ENCODE data around the gene ATP8B4.
"Not testable (repeated sequence)": the region's sequence is repeated elsewhere in the genome, so short reads cannot be mapped to it uniquely, and the experiment has no call there.

ATP8B4 gene, protein sequence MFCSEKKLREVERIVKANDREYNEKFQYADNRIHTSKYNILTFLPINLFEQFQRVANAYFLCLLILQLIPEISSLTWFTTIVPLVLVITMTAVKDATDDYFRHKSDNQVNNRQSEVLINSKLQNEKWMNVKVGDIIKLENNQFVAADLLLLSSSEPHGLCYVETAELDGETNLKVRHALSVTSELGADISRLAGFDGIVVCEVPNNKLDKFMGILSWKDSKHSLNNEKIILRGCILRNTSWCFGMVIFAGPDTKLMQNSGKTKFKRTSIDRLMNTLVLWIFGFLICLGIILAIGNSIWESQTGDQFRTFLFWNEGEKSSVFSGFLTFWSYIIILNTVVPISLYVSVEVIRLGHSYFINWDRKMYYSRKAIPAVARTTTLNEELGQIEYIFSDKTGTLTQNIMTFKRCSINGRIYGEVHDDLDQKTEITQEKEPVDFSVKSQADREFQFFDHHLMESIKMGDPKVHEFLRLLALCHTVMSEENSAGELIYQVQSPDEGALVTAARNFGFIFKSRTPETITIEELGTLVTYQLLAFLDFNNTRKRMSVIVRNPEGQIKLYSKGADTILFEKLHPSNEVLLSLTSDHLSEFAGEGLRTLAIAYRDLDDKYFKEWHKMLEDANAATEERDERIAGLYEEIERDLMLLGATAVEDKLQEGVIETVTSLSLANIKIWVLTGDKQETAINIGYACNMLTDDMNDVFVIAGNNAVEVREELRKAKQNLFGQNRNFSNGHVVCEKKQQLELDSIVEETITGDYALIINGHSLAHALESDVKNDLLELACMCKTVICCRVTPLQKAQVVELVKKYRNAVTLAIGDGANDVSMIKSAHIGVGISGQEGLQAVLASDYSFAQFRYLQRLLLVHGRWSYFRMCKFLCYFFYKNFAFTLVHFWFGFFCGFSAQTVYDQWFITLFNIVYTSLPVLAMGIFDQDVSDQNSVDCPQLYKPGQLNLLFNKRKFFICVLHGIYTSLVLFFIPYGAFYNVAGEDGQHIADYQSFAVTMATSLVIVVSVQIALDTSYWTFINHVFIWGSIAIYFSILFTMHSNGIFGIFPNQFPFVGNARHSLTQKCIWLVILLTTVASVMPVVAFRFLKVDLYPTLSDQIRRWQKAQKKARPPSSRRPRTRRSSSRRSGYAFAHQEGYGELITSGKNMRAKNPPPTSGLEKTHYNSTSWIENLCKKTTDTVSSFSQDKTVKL

DNA sequence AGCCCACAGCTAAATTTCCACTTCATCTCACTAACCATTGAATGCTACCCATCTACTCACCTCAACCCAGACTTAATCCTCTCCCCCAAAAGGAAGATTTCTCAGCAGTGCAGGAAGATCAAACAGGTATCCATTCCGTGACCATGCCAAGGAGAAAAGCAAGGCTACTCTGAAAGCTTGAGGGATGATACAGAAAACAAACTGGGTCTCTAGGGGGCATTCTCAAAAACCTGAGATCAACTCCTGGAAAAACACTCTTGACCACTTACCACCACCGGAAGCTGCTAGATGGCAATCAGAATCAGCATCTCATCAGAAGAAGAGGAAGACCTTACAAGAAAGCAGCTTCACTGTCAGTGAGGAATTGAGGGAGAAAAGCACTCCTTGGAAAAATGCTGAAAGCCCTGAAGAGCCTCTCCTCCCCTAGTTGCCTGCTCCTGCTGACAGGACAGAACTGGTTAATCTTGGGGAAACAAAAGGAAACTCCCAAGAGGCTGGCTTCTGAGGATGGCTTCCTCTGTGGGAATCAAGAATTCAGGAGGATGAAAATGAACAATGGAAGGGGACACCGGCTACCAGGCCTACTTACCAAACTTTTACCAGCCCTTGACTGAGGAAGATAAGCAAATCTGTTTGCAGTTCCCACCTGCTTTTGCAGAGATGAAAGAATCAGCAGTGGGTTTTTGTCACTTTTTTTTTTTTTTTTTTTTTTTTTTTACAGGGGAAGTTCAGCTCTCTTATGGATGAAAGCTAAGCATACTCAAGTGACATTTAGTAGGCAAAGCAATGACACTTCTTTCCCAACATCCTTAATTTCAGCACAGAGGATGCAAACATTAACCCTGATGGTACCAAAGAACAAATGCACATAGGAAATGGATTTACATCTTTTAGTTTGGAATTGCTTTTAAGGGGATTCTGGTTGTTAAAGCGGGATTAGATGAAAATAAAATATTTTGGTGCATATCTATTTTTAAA, at the start of gene ATP8B4:
TSS of gene ATP8B4 (minus strand) at position 171 of the 978 bp plus-strand sequence. CDS start 12,267 bp downstream, outside the sequence.
- DNase-seq (ENCODE audit: low read depth), result no peak

DNA sequence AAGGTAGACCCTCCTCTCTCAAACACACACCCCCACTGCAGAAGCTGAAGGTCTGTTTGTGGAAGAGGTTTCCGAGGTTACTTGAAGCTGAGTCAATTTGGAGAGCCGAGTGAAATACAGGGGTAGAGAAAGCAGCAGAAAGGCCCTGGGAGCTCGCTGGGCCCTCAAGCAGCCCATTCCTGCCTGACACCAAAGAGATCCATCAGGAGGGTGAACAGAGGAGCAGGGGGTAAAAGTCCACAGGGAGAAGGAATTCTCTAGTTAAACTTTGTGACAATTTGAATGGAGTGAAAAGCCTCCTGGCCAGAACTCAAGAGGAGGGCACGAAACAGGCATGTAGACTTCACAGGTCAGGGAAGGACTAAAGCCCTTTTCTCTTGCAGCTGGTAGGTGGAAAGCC, 49.3 kb upstream of the ATP8B4 start:
- no peak for DNase-seq (ENCODE audit: low read depth)

DNA sequence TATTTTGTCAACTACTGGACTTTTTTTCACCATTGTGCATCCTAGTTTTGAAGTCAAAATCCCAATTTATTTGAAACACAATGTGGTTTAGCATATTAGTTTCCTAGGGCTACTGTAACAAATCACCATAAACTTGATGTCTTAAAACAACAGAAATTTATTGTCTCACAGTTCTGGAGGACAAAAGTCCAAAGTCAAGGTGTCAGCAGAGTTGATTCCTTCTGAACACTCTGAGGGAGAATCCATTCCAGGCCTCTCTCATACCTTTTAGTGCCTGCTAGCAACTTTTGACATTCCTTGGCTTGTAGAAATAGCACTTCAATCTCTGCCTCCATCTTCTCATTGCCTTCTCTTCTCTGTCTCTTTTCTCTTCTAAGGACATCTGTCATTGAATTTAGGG, 48.1 kb upstream of the ATP8B4 start:
- DNase-seq (ENCODE audit: low read depth), result no peak

DNA sequence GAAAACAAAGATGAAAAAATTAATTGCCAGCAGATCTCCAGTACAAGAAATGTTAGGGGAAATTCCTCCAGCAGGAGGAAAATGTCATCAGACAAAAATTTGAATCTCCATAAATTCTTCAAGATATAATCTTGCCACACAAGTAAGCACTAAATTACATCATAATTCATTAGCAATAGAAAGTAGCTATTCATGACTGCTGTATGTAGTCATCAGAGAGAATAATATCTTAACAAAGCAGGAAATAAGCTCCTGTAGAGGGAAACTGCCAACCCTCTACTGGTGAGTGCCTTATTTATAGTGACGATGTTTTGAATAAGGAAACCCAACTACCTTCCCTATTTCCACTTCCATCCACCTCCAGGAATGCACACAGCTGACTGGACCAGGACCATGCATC, 47.2 kb upstream of the ATP8B4 start:
- DNase-seq (ENCODE audit: low read depth), result no peak

DNA sequence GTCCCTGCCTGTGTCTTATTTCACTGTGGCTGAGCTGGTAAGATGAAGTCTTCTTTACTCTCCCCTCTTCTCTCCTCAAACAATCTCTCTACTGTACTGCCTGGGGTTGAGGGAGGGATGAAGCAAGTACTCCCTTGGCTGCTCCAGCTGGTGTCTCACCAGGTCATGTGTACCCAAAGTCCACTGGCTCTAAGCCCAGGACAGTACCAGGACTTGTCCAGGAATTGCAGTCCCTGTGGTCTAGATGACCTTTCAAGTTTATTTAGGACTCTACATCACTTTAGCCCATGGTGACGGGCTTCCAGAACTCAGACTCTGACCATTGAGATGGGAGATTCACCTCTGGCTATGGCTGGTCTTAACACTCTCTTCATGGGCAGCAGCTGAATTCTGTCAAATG, 45.4 kb upstream of the ATP8B4 start:
- DNase-seq (ENCODE audit: low read depth), result no peak

DNA sequence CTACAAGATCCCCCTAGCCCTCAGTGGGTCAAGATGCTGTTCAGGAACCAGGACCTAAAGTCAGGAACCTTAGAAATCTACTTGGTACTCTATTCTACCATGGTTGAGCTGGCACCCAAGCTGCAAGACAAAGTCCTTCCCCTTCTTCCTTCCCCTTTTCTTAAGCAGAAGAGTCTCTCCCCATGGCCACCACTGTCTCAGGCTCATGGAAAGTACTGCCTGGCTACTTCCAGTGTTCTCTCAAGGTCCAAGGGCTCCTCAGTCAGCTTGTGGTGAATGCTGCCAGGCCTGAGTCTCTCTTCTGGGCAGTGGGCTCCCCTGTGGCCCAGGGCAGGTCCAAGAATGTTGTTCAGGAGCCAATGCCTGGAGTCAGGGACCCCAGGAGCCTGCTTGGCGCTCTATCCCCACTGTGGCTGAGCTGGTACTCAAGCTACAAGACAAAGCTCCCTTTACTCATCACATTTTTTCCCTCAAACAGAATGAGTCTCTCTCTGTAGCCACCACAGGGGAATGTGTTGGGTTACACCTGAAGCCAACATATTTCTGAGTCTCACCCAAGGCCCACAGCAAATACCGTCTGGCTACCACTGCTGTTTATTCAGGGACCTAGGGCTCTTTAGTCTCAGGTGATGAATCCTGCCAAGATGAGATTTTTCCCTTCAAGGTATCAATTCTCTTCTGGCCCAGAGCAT, 44.8 kb upstream of the ATP8B4 start:
- no peak for DNase-seq (ENCODE audit: low read depth)

DNA sequence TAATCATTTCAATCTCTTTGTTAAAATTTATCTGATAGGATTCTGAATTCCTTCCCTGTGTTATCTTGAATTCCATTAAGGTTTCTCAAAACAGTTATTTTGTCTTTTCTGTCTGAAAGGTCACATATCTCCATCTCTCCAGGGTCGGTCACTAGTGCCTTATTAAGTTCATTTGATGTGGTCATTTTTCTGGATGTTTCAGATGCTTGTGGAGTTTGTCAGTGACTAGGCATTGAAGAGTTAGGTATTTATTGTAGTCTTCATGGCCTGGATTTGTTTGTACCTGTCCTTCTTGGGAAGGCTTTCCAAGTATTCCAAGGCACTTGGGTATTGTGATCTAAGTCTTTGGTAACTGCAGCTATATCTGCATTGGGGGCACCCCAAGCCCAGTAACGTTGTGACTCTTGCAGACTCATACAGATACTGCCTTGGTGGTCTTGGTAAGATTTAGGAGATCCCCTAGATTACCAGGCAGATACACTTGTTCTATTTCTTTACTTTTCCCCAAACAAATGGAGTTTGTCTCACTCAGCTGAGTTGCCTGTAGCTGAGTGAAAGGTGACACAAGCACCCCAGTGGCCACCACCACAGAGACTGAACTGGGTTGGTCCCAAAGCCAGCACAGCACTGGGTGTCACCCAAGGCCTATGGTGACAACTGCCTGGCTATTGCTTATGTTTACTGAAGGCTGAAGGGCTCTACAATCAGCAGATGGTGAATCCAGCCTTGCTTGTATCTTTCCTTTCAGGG, 44.1 kb upstream of the ATP8B4 start:
- no peak for DNase-seq (ENCODE audit: low read depth)

DNA sequence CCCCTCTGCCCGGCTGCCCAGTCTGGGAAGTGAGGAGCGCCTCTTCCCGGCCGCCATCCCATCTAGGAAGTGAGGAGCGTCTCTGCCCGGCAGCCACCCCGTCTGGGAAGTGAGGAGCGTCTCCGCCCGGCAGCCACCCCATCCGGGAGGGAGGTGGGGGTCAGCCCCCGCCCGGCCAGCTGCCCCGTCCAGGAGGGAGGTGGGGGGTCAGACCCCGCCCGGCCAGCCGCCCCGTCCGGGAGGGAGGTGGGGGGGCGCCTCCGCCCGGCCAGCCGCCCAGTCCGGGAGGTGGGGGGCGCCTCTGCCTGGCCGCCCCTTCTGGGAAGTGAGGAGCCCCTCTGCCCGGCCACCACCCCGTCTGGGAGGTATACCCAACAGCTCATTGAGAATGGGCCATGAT, 39.2 kb upstream of the ATP8B4 start:
- not testable (repeated sequence) for DNase-seq (ENCODE audit: low read depth)

DNA sequence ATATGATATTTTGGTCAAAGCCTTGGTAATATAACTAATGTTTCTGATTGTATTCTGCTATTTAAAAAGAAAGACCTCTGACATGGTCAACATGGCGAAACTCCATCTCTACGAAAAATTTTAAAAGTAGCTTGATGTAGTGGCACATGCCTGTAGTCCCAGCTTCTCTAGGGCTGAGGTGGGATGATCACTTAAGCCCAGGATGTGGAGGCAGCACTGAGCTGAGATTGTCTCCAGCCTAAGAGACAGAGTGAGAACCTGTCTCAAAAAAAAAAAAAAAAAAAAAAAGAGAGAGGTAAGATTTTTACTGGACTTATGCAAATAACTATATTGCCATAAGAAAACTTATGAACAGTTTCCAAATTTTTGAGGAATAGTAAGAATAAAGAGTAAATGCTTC, 32.4 kb upstream of the ATP8B4 start:
- no peak for DNase-seq (ENCODE audit: low read depth)

DNA sequence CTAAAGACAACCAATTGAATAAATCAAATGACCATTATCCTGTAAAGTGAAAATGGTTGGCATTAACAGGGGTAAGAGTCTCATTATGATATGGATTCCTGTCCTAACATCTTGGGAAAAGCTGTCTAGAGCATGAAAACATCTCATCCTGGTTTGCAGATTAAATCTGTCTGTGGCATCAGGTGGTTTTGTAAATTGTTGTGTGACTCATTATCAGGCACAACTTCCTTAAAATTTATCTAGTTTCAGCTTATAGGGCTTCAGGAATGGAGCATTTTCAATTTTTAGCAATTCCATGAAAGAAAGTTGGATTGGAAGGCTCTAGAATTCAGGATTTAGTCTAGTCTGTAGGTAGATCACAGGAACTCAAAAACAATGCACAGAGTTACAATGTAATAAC, 31.8 kb upstream of the ATP8B4 start:
- DNase-seq (ENCODE audit: low read depth), result no peak

DNA sequence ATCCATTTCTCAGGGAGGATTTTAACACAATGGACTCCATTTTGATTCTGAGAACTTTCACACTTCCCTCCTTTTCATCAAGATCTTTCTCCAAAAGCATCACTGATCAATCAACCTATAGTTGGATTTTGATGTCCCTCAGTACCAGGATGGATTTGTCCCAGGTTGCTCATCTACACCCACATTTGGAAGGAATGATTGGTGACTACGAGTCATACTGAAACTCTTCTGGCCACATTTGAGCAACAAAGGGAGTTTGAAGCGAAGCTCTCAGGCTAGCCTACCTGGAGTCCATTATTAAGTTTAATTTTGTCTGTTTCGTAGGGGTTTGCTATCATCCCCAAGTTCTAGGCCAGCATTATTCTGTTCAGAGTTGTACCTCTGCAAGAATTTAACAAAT, 31.3 kb upstream of the ATP8B4 start:
- DNase-seq (ENCODE audit: low read depth), result no peak

DNA sequence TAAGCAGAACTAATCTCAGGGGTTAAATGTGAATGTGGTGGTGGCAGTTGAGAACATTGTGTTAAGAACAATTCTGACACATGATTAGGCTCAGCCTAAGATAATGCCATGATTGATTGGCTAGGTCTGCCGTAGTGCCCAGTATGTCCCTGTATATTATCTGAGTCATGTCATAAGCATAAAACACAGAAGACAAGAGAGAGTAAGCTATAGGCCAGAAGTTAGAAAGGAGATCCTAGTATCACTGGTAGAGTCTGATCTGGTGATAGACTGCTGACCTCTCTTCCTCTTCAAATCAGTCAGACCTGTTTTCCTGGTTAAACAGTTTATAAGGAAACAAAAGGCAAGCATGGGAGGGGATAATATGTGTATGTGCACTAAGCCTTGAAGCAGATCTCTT, 30.1 kb upstream of the ATP8B4 start:
- DNase-seq (ENCODE audit: low read depth), result no peak

DNA sequence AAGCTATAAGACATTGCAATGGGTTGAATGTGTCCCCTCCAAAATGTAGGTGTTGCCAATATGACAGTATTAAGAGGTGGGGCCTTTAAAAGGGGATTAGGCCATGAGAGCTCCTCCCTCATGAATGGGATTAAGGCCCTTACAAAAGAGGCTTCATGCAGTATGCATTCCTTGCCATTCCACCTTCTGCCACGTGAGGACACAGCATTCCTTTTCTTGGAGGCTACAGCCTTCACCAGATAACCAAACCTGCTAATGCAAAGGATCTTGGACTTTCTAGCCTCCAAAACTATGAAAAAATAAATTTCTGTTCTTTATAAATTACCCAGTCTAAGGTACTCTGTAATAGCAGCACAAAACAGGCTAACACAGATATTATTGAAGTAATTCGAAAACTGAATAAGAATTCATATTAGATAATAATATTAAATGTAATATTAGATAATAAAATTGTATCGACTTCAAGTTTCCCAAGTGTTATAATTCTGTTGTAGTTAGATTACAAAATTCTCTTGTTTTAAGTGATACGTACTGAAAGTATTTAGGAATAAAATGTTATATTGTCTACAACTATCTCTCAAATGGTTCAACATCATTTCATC, 29.4 kb upstream of the ATP8B4 start:
- DNase-seq (ENCODE audit: low read depth), result no peak

DNA sequence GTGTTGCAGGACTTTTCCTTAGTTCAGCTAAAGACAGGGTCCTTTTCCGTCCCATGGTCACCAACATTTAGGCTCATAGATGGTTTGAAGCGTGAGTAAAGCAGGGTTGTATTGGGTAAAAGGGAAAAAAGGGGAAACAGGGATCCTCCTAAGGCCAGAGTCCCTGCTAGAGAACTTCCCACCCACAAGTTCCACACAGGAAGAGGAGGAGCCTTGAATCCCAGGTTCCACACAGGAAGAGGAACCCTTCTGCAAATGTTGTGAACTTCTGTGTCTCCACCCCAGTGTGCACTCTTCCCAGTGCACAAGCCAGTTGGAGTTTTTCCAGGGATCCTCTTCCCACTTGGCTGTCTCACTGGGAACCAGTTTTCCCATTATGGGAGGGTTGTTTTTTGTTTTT, 27.6 kb upstream of the ATP8B4 start:
- no peak for DNase-seq (ENCODE audit: low read depth)

DNA sequence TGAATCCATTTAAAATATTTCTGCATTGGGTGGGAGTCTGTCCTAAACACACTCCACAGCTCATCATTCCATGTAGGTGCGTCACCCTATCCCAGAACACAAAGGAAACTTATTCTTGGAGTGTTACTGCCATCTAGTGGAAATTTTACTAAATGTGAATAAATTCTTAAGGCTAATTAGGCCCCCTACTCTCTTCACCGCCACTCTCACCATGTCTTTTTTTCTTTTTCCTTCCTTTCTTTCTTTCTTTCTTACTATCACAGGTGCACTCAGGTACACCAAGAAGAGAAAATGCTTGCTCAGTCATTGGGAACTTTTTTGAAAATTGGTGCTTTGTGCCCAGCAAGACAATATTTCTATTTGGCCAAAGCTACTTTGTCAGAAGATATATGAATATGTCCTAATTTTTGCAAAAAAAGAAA, 26.4 kb upstream of the ATP8B4 start:
- DNase-seq (ENCODE audit: low read depth), result no peak

DNA sequence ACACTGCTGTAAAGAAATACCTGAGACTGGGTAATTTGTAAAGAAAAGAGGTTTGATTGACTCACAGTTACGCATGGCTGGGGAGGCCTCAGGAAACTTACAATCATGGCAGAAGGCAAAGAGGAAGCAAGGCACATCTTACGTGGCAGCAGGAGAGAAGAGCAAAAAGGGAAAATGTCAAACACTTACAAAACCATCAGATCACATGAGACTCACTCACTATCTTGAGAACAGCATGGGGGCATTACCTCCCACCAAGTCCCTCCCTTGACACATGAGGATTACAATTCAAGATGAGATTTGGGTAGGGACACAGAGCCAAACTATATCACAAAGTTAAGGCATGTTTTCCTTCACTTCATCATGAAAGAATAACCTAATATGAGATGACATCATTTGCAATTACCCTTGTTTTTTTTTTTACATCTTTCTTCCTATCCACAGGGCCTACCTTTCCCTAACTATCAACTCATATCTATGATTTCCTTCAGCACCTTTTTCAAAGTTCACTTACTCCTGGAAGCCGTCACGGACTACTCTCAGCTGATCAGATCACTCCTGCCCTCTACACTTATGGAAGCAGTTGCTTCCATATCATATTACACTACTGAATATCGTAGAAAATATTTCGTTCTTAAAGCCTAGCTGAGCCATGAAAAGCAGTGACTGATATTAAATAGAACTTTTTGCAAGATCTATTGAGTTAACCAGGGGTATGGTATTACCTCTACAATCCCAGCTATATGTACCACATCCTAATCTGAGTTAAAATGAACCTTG, 25.5 kb upstream of the ATP8B4 start:
- DNase-seq (ENCODE audit: low read depth), result no peak

DNA sequence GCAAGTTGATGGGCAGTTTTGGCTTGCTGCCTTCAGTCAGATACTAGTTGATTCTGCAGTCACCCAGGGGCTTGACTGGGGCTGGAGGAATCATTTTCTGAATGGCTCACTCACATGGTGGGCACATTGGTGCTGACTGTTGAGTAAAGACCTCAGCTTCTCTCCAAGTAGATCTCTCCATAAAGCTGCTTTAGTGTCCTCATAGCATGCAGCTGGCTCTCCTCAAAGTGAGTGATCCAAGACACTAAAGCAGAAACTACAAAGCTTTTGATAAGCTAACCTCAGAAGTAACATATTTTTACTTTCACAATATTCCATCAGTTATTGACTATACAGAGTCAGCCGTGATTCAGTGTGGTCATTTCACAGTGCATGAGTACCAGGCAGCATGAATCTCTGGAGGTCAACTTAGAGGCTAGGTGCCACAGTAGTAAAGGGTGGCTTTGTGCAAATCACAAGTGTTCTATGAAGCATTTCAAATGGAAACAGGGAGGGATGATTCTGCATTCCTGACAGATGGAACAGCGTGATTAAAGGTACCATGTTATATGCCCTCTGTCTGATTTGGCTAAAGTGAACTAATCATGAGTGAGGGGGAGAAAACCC, 24.3 kb upstream of the ATP8B4 start:
- no peak for DNase-seq (ENCODE audit: low read depth)

DNA sequence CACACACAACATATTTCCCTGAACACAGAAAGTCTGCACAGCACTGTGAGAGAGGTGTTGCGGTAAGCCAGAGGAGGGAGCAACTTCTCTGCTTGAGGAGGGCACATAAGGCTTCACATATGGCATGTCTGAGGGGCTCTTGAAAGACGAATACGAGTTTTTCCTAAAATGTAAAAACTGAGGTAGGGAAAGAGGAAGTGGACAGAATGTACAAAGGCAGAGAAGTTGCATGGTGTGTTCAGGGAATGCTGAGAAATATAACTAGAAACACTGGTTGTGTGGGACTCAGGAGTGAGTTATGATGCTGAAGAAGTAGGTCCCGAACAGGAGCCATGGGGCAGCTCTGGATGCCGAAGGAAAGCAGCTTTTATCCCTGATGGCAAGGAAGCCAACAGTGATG, 22.8 kb upstream of the ATP8B4 start:
- DNase-seq (ENCODE audit: low read depth), result no peak

Data from stimulated activated CD8-positive, alpha-beta memory T cell treated with anti-CD3 and anti-CD28 coated beads, Interleukin-4, amount 100 ng/mL, for 24 hours (primary cell).